Activated naive CD8-positive, alpha-beta T cell treated with anti-CD3 and anti-CD28 coated beads, Interleukin-2, amount 50 U/mL, for 24 hours (primary cell): ENCODE results near the gene VAMP8.
"Not testable (repeated sequence)": the region's sequence is repeated elsewhere in the genome, so short reads cannot be mapped to it uniquely, and the experiment has no call there.

Source experiments
- ATAC-seq: fragments of 150-1000 bp; cut with Tn5 transposase; one replicate; pipeline ENCODE4 v1.10.0; 2021
- DNase-seq: peaks from one replicate; pipeline ENCODE4 v3.0.0; 2021
- H3K27ac Mint-ChIP-seq: one replicate; pipeline ENCODE4 v1.8.0; 2021; ENCODE audit warnings: mild to moderate bottlenecking, mixed read lengths
- H3K27me3 Mint-ChIP-seq: one replicate; pipeline ENCODE4 v1.8.0; 2021; ENCODE audit warnings: mixed read lengths
- H3K36me3 Mint-ChIP-seq: one replicate; pipeline ENCODE4 v1.8.0; 2021; ENCODE audit warnings: low read depth, mixed read lengths
- H3K4me1 Mint-ChIP-seq: one replicate; pipeline ENCODE4 v1.8.0; 2021; ENCODE audit warnings: mixed read lengths
- H3K4me3 Mint-ChIP-seq: one replicate; pipeline ENCODE4 v1.8.0; 2021; ENCODE audit warnings: mild to moderate bottlenecking, moderate library complexity, mixed read lengths
- H3K9me3 Mint-ChIP-seq: one replicate; pipeline ENCODE4 v1.8.0; 2021; ENCODE audit warnings: mixed read lengths

Gene VAMP8

DNA sequence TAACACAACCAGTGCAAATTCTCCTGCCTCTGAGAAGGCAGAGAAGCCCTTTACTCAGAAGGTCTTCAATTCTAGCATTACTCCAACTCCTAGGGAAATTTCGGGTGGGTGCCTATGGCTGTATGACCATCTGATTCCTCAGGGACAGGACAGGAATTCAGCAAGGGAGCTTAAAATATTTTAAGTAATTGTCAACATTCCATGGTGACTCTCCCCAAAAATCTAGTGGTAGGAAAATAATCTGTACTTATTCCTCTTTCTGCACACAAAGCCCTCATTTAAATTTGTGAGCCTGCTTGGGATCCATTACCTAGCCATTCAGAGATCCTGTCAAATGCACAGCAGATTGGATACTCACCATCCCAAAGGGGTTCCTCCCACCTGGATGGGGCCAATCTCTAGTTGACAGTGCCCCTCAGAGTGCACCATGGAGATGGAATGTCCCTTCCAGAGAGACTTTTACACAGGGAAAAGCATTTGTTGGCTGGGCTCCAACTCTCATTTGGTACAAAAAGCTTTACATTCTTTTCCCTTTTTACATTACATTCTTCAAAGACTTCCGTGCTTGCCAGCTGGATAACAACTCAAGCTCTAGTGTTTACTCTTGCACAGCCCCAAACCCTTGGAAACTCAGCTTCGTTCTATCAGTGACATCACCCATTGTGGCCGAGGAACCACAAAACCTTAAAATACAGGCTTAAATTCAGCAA, 28.2 kb downstream of the VAMP8 start:
- Mint-ChIP-seq H3K9me3 (no peaks in the 10 kb centered on the region), H3K4me1 (peaks cover 36% of the 10 kb centered on the region), H3K27ac (no peak overlapping the region), H3K4me3 (no peak overlapping the region), H3K27me3 (no peaks in the 10 kb centered on the region), H3K36me3 (peaks cover 12% of the 10 kb centered on the region)
- no peak for DNase-seq
- no peak for ATAC-seq

DNA sequence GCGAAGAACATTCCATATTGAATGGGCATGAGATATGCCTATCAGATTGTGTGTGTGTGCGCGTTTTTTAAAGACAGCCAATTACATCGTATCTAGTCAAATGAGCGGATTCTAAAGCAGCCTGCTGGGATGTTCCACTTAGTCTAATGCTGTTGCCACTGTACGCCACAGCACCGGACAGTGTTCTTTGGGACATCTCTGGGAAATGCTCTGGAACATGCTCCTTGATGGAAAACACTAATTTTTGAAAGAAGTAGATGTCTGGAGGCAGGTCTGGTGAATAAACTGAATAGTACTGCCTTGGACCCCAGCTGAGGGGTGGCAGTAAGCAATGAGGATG, 28.7 kb downstream of the VAMP8 start:
- H3K4me3 Mint-ChIP-seq, result no peak overlapping the region
- no peaks in the 10 kb centered on the region for H3K27me3 Mint-ChIP-seq
- no peak overlapping the region for H3K27ac Mint-ChIP-seq

DNA sequence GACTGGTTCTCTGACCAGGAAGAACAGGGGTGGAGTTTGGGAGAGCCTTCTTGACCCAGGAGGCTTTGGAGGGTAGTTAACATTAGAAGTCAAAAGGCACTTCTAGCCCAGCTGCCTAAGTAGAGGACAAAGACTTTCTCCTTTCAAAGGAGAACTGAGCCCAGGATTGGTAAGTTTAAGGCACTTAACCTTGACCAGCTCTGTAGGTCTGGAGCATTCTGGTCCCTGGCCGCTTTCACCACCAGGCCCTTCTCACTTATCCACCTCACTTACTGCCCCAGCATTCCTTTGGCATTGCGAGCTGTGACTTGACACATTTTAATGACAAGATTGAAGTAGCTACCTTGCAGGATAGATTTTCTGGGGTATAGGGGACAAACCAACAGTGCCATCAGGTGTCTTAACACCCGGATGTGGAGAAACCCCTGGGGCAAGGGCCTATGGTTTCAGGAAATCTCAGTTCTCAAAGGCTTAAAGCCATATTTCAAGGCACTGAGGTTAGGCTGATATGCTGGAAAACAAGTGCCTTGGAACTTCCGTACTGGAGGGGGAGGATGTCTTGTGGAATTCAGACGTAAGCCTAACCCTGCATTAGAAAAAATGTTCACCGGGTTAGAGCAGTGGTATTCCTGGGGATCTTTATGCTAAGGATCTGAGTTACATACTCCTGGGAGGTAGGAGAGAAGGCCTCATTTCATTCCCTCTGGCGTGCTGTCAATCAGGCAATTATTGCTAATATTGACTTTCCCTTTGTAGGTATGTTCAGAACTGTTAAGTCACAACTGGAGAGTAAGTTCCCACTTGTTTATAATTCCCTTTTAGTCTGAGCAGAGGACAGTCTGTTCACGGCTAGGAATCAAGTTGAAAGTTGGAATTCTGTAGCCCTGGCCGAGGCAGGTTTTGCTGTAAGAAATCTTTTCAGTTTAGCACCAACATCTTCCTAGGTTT, 30.2 kb downstream of the VAMP8 start:
- no peak overlapping the region for H3K4me3 Mint-ChIP-seq
- no peaks in the 10 kb centered on the region for H3K27me3 Mint-ChIP-seq
- H3K27ac Mint-ChIP-seq, result no peak overlapping the region
- ATAC-seq (no peak), DNase-seq (no peak)
- peaks cover 12% of the 10 kb centered on the region for H3K36me3 Mint-ChIP-seq
- no peaks in the 10 kb centered on the region for H3K9me3 Mint-ChIP-seq
- H3K4me1 Mint-ChIP-seq, result peaks cover 39% of the 10 kb centered on the region

More for the DNA sequence above, 28.7 kb downstream of the VAMP8 start:
- Mint-ChIP-seq H3K36me3 (peaks cover 12% of the 10 kb centered on the region), H3K4me1 (peaks cover 36% of the 10 kb centered on the region), H3K9me3 (no peaks in the 10 kb centered on the region)
- DNase-seq (no peak), ATAC-seq (no peak)

DNA sequence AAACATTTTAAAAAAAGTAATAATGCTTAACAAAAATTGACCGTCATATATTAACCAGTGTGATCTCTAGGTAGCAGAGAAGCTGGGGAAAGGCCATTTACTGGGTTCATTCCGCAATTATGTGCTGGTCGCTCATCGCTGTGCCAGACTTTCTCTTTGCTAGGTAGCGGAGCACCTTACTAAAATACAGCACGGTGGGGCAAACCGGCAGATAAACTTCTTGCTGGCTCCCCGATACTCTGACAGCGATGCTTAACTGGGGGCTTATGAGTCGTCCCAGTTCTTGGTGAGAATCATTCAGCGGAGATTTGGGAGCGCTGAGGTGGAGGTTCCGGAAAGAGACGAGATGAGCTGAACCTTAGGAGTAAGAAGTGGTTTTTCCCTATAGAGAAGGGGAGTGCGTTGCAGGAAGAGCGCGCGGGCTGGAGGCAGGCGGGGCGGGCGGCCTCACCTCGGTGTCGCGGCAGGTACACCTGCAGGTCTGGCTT, 33.9 kb downstream of the VAMP8 start:
- no peak for DNase-seq

DNA sequence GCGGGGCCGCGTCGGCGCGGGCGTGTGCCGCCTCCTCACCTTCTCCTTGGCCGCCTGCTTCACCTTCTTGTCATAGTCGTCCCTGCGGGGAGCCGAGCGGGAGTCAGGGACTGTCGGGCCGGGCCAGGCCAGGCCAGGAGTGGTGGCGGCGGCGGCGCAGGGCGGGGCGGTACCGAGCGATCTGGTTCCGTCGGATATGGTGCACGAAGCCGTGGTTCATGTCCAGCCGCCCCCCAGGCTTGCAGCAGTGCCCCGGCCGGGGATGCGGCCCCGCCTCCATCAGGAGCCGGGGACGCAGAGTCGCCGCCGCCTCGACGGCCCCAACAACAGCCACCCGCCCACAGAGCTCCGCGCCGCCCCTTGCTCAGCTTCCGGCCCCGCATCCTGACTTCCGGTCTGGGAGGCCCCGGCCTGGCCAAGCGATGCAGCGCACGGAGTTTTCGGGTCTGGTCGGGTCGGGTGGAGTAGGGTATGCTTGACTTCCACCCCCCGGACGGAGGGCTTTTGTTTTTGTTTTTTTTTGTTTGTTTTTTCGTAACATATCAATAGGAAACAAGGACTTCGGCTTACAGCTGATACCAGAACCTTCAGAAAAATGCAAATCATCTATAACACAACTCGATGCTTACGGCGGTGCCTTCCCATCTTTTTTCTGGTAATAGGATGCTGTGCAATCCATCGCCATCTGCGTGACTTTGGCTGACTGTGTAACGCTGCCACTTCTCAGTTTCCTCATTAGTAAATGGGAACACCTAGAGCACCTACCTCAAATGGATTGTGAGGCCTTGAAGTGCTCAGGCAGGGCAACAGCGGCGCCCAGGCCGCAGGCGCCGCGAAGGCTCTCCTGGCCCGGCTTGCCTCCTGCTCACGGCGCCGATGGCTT, 34.6 kb downstream of the VAMP8 start, which contains the start of gene C2orf68:
TSS of gene C2orf68 (minus strand) at position 362 of the 883 bp plus-strand sequence. CDS start at position 280, 82 bp downstream.
- peak; percentile 92 for DNase-seq
- peak within 1 kb of the TSS; percentile 98 for H3K4me3 Mint-ChIP-seq
- peak; percentile 79 for ATAC-seq
- H3K36me3 Mint-ChIP-seq, result peaks cover 14% of the 10 kb centered on the region
- H3K27ac Mint-ChIP-seq, result peak within 1 kb of the TSS; percentile 95
- H3K27me3 Mint-ChIP-seq, result no peaks in the 10 kb centered on the region
- H3K9me3 Mint-ChIP-seq, result no peaks in the 10 kb centered on the region
- H3K4me1 Mint-ChIP-seq, result peaks cover 35% of the 10 kb centered on the region

More for the DNA sequence above, 33.9 kb downstream of the VAMP8 start:
- Mint-ChIP-seq H3K4me3 (peak overlapping the region; percentile 98), H3K9me3 (no peaks in the 10 kb centered on the region), H3K4me1 (peaks cover 35% of the 10 kb centered on the region), H3K36me3 (peaks cover 14% of the 10 kb centered on the region), H3K27ac (peak overlapping the region; percentile 95), H3K27me3 (no peaks in the 10 kb centered on the region)
- no peak for ATAC-seq

DNA sequence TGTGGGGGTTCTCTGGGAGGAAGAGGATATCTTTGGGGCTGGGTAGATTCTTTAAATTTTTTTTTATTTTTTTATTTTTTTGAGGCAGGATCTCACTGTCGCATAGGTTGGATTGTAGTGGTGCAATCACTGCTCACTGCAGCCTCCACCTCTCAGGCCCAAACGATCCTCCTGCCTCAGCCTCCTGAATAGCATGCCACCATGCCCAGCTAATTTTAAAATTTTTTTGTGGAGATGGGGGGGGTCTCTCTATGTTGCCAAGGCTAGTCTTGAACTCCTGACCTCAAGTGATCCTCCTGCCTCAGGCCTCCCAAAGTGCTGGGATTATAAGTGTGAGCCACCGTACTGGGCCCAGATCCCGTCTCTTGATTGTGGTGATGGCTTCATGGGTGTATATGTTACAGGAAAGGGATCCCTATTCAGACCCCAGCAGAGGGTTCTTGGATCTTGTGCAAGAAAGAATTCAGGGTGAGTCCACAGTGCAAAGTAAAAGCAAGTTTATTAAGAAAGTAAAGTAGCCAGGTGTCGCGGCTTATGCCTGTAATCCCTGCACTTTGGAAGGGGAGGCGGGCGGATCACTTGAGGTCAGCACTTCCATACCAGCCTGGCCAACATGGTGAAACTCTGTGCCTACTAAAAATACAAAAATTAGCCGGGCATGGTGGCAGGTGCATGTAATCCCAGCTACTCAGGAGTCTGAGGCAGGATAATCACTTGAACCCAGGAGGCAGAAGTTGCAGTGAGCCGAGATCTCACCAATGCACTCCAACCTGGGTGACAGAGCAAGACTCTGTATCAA, 36.5 kb downstream of the VAMP8 start:
- Mint-ChIP-seq H3K27me3 (no peaks in the 10 kb centered on the region), H3K4me3 (no peak overlapping the region), H3K9me3 (no peaks in the 10 kb centered on the region), H3K36me3 (peaks cover 20% of the 10 kb centered on the region), H3K27ac (peak overlapping the region; percentile 39), H3K4me1 (peaks cover 49% of the 10 kb centered on the region)
- no peak for ATAC-seq
- no peak for DNase-seq

DNA sequence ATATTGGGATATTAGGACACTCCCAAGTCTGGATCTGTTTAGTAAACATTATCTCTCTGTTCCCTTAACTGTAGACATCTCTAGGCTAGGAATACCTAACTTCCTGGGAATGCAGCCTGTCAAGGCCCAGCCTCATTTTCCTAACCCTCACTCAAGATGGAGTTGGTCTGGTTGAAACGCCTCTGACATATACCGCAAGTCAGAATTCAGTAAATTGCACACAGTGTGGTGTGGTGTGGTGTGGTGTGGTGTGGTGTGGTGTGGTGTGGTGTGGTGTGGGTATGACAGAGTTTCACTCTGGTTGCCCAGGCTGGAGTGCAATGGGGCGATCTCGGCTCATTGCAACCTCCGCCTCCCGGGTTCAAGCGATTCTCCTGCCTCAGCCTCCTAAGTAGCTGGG, 37.4 kb downstream of the VAMP8 start:
- not testable (repeated sequence) for DNase-seq, H3K27me3 Mint-ChIP-seq, H3K4me3 Mint-ChIP-seq, ATAC-seq, H3K9me3 Mint-ChIP-seq, H3K27ac Mint-ChIP-seq
- H3K36me3 Mint-ChIP-seq, result peaks cover 27% of the 10 kb centered on the region
- H3K4me1 Mint-ChIP-seq, result peaks cover 49% of the 10 kb centered on the region

DNA sequence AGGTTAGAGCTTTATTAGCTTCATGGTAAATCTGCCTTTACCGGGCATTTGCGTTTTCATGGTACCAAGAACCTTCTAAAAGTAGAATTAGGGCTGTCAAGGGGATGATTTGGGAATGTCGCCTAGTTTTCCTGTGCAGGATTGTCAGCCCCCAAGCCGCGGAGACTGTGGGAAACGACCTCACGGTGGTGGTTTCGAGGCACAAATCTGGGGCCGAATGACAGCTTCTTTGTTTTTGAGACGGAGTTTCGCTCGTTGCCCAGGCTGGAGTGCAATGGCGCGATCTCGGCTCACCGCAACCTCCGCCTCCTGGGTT, 38.0 kb downstream of the VAMP8 start:
- no peak overlapping the region for H3K27ac Mint-ChIP-seq
- H3K4me3 Mint-ChIP-seq, result peak overlapping the region; percentile 93
- DNase-seq, result no peak
- ATAC-seq, result no peak
- peaks cover 25% of the 10 kb centered on the region for H3K36me3 Mint-ChIP-seq
- H3K9me3 Mint-ChIP-seq, result no peaks in the 10 kb centered on the region
- H3K4me1 Mint-ChIP-seq, result peaks cover 43% of the 10 kb centered on the region
- H3K27me3 Mint-ChIP-seq, result no peaks in the 10 kb centered on the region

DNA sequence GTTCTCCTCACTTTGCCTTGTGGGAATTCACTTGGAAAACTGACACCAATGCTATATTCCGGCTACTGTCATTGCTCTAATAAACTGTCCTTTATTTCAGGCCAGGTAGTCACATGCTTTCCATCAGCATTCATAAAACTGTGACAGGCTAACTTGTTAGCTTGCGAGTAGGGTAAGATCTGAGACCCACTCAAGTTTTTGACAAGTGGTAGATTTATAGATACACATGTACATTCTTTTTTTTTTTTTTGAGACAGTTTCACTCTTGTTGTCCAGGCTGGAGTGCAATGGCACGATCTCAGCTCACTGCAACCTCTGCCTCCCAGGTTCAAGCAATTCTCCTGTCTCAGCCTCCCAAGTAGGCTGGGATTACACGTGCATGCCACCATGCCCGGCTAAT, 40.3 kb downstream of the VAMP8 start:
- Mint-ChIP-seq H3K4me1 (peaks cover 34% of the 10 kb centered on the region), H3K36me3 (peaks cover 34% of the 10 kb centered on the region), H3K4me3 (peak overlapping the region; percentile 93), H3K27ac (peak overlapping the region; percentile 95)
- not testable (repeated sequence) for ATAC-seq, H3K27me3 Mint-ChIP-seq, H3K9me3 Mint-ChIP-seq, DNase-seq

DNA sequence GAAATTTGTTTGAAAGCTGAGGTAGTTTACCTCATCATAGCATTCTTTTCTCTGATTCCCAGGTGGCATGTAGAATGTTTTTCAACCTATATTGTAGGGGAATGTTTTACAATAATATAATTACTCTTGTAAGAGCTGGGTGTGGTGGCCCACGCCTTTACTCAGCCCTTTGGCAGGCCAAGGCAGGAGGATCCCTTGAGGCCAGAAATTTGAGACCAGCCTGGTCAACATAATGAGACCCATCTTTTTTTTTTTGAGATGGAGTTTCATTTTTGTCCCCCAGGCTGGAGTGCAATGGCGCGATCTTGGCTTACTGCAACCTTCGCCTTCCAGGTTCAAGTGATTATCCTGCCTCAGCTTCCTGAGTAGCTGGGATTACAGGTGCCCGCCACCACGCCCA, 42.2 kb downstream of the VAMP8 start:
- Mint-ChIP-seq H3K36me3 (peaks cover 50% of the 10 kb centered on the region), H3K4me3 (no peak overlapping the region), H3K4me1 (peaks cover 32% of the 10 kb centered on the region), H3K27ac (no peak overlapping the region), H3K27me3 (no peaks in the 10 kb centered on the region), H3K9me3 (no peaks in the 10 kb centered on the region)
- DNase-seq (no peak), ATAC-seq (no peak)

DNA sequence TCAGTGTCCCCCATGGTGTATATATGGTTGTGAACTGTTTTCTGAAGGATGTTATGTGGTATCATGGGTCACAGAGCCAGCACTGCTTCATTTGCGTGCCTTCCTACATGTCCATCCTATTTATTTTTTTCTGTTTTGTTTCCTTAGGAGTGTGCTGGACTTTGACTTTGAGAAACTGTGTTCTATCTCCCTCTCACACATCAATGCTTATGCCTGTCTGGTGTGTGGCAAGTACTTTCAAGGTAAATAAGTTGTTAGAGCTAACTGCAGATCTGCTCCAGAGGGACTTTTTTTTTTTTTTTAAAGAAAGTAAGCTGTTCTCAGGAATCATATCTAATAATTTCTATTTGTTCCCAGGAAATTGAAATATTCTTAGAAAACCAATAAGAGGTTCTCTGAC, 44.0 kb downstream of the VAMP8 start:
- Mint-ChIP-seq H3K9me3 (no peaks in the 10 kb centered on the region), H3K36me3 (peaks cover 61% of the 10 kb centered on the region), H3K4me1 (peaks cover 23% of the 10 kb centered on the region), H3K4me3 (no peak overlapping the region), H3K27me3 (no peaks in the 10 kb centered on the region), H3K27ac (no peak overlapping the region)
- no peak for DNase-seq
- ATAC-seq, result no peak

DNA sequence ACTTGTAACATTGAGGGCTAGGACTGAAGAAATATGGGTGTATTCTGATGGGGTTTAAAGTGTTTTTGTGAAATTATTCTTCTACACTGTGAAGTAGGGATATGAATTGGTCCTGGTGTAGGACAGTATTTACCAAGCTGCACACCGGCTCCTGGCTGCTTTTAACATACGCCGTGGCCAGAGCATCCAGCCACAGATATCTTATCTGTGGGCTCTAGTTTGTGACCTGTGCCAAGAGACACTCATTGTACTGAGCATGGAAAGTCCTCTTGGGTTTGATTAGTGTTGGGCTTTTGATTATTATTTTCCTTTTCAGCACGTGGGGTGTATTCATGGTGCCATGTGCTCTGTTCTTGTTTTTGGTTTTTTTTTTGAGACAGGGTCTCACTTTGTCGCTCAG, 46.6 kb downstream of the VAMP8 start:
- DNase-seq (no peak), ATAC-seq (no peak)
- no peak overlapping the region for H3K4me3 Mint-ChIP-seq
- no peaks in the 10 kb centered on the region for H3K27me3 Mint-ChIP-seq
- H3K36me3 Mint-ChIP-seq, result peaks cover 58% of the 10 kb centered on the region
- peaks cover 21% of the 10 kb centered on the region for H3K4me1 Mint-ChIP-seq
- H3K27ac Mint-ChIP-seq, result no peak overlapping the region
- H3K9me3 Mint-ChIP-seq, result no peaks in the 10 kb centered on the region

DNA sequence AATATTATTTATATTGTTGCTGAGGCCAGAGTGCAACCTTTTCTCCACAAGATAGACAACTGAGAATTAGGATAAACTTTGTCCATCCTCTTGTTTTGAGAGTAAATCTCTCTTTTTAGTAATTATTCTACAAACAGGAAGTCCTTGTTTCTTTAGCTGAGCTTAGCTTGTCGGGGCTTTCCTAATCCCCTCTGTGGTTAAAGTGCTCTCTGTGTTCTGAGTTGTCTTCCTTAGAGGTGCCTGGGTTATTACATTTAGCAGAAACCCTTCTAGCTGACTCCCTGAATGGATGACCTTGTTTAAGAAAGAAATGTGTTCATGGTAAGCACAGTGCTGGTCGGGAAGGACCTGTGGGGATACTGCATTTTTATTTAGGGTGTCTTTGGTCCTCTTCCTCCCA, 51.3 kb downstream of the VAMP8 start:
- H3K27ac Mint-ChIP-seq, result peak overlapping the region; percentile 77
- no peak for DNase-seq
- H3K27me3 Mint-ChIP-seq, result no peaks in the 10 kb centered on the region
- peak; percentile 87 for ATAC-seq
- peaks cover 65% of the 10 kb centered on the region for H3K36me3 Mint-ChIP-seq
- H3K4me1 Mint-ChIP-seq, result peaks cover 16% of the 10 kb centered on the region
- no peaks in the 10 kb centered on the region for H3K9me3 Mint-ChIP-seq
- no peak overlapping the region for H3K4me3 Mint-ChIP-seq
